PC-9 (cell line): ENCODE data around the gene ACVR2A. TPM values are rescaled to one million over a fixed set of nuclear protein-coding genes. Genes with fewer than 3 reads are reported as not detected.

Experiments used
- BruUV-seq: library from RNA; stranded (reverse); fragments of 400-500 nt; replicated peaks from 2 replicates; lab custom pipeline; 2021; lab: Mats Ljungman, UMichigan
- CTCF ChIA-PET: fragments of 300-600 bp; sonication (Branson Sonifier 250); formaldehyde crosslinking; loops from one replicate; lab custom pipeline; 2022; ENCODE audit warnings: antibody characterized with exemption; lab: Charles Lee
- POLR2A ChIA-PET: fragments of 300-600 bp; sonication (Branson Sonifier 250); formaldehyde crosslinking; loops from one replicate; lab custom pipeline; 2022; ENCODE audit warnings: antibody characterized with exemption; ENCODE audit not compliant: unreplicated experiment; lab: Charles Lee
- DNase-seq, 2 experiments: peaks; one replicate each; pipeline versions ENCODE4 v3.0.0 to v3.0.0-alpha.2; 2015 to 2022; ENCODE audit warnings: mixed read lengths in 1 of 2
- H2AFZ ChIP-seq: fragments of 200-600 bp; sonication (generic); 2 replicates; pipeline ENCODE4 v1.8.1; 2017; ENCODE audit warnings: antibody characterized with exemption
- H3F3A ChIP-seq: fragments of 200-600 bp; sonication (generic); 2 replicates; pipeline ENCODE4 v1.8.1; 2017; ENCODE audit warnings: antibody characterized with exemption, mild to moderate bottlenecking, low read depth; ENCODE audit not compliant: insufficient read depth
- H3K27ac ChIP-seq: fragments of 200-600 bp; sonication (generic); 2 replicates; pipeline ENCODE4 v1.6.1; 2016; ENCODE audit warnings: mixed run types
- H3K27me3 ChIP-seq: fragments of 200-600 bp; sonication (generic); 2 replicates; pipeline ENCODE4 v1.6.1; 2016; ENCODE audit warnings: low read depth, mixed run types; ENCODE audit not compliant: insufficient read depth
- H3K36me3 ChIP-seq: fragments of 200-600 bp; sonication (generic); 2 replicates; pipeline ENCODE4 v1.6.1; 2016; ENCODE audit warnings: low read depth, mixed run types
- H3K4me1 ChIP-seq: fragments of 200-600 bp; sonication (generic); replicated peaks from 2 replicates; pipeline ENCODE4 v1.6.1; 2016; ENCODE audit warnings: mixed run types; ENCODE audit not compliant: insufficient read depth
- H3K4me2 ChIP-seq: fragments of 200-600 bp; sonication (generic); 2 replicates; pipeline ENCODE4 v1.6.1; 2017; ENCODE audit warnings: mixed run types
- H3K4me3 ChIP-seq: fragments of 200-600 bp; sonication (generic); 2 replicates; pipeline ENCODE4 v1.6.1; 2016; ENCODE audit warnings: mixed run types
- H3K79me2 ChIP-seq: fragments of 200-600 bp; sonication (generic); 2 replicates; pipeline ENCODE4 v1.6.1; 2017; ENCODE audit warnings: low read depth, mixed run types
- H3K9me2 ChIP-seq: fragments of 200-600 bp; sonication (generic); 2 replicates; pipeline ENCODE4 v1.8.1; 2017; ENCODE audit warnings: mild to moderate bottlenecking; ENCODE audit not compliant: insufficient read depth
- H3K9me3 ChIP-seq: fragments of 200-600 bp; sonication (generic); 2 replicates; pipeline ENCODE4 v1.8.1; 2016; ENCODE audit warnings: low read depth; ENCODE audit not compliant: insufficient read depth
- H4K20me1 ChIP-seq: fragments of 200-600 bp; sonication (generic); 2 replicates; pipeline ENCODE4 v1.8.1; 2017; ENCODE audit not compliant: insufficient read depth
- CTCF ChIP-seq: fragments of 200-600 bp; sonication (generic); conservative IDR thresholded peaks from 2 replicates; pipeline ENCODE4 v1.6.1; 2017; ENCODE audit warnings: mixed run types, antibody characterized with exemption, mild to moderate bottlenecking, moderate library complexity
- EZH2 ChIP-seq: fragments of 200-600 bp; sonication (generic); IDR thresholded peaks from 2 replicates; pipeline ENCODE4 v1.8.0; 2017; ENCODE audit warnings: antibody characterized with exemption, low read depth
- intact Hi-C: fragments of 100-400 bp; cut with micrococcal nuclease; formaldehyde crosslinking; loops from one replicate; pipeline ENCODE4 v1.10.0; 2022; ENCODE audit not compliant: unreplicated experiment
- total RNA-seq: library from RNA; stranded (reverse); gene quantifications from 2 replicates; pipeline ENCODE4 v1.2.3, GENCODE V29; 2021

ACVR2A gene
- total RNA-seq, 1 experiment from 2014 or later: 10.2 TPM

- intact Hi-C loops: no loop called here
- Histone ChIP-seq H3K36me3 (no peaks in the 10 kb centered on the region), H3K9me3 (no peaks in the 10 kb centered on the region), H3K27me3 (no peaks in the 10 kb centered on the region), H3K4me1 (peaks cover 9% of the 10 kb centered on the region), H4K20me1 (no peaks in the 10 kb centered on the region), H2AFZ (peak overlapping the region; percentile 60; the same call in 1 of the 2 replicates), H3F3A (no peaks in the 10 kb centered on the region), H3K79me2 (no peaks in the 10 kb centered on the region), H3K4me3 (no peak overlapping the region), H3K9me2 (no peaks in the 10 kb centered on the region), H3K27ac (peak overlapping the region; percentile 63), H3K4me2 (0 out of 2 replicates have a peak overlapping the region, but pooled peaks have one; percentile 4)
- POLR2A ChIA-PET: no interaction called here
- CTCF ChIA-PET: no interaction called here
- no TSS peak for BruUV-seq
- DNase-seq: peak in 1 of 2 experiments; percentile 54
- TF ChIP-seq EZH2 (no peak), CTCF (no peak)
These were observed 15.7 kb upstream of the ACVR2A start for GRCh38 chr2:147829106-147829505.

GRCh38 chr2:147836099-147836498, 8.7 kb upstream of the ACVR2A start:
- no peaks in the 10 kb centered on the region for H3K9me2 ChIP-seq
- no TSS peak for BruUV-seq
- H4K20me1 ChIP-seq: no peaks in the 10 kb centered on the region
- intact Hi-C loops: no loop called here
- CTCF ChIA-PET: no interaction called here
- no peak overlapping the region for H3K4me3 ChIP-seq
- POLR2A ChIA-PET: no interaction called here
- H3K36me3 ChIP-seq: no peaks in the 10 kb centered on the region
- H3F3A ChIP-seq: no peaks in the 10 kb centered on the region
- no peak overlapping the region for H3K4me2 ChIP-seq
- no peaks in the 10 kb centered on the region for H3K9me3 ChIP-seq
- H3K4me1 ChIP-seq: no peaks in the 10 kb centered on the region
- no peak for DNase-seq
- no peaks in the 10 kb centered on the region for H3K79me2 ChIP-seq
- no peak for TF ChIP-seq CTCF
- no peak for TF ChIP-seq EZH2
- H3K27ac ChIP-seq: no peak overlapping the region
- H2AFZ ChIP-seq: no peak overlapping the region
- H3K27me3 ChIP-seq: no peaks in the 10 kb centered on the region

GRCh38 chr2:147843391-147843863, 1.4 kb upstream of the ACVR2A start:
- Histone ChIP-seq H3K9me2 (no peaks in the 10 kb centered on the region), H3K79me2 (peaks cover 41% of the 10 kb centered on the region), H3K4me3 (peak overlapping the region; percentile 77), H2AFZ (peak overlapping the region; percentile 91), H3K27me3 (no peaks in the 10 kb centered on the region), H3F3A (0 out of 2 replicates have a peak, but pooled peaks cover 8% of the 10 kb centered on the region), H3K9me3 (no peaks in the 10 kb centered on the region), H3K36me3 (no peaks in the 10 kb centered on the region), H3K27ac (peak overlapping the region; percentile 89), H3K4me2 (peak overlapping the region; percentile 96), H3K4me1 (peaks cover 37% of the 10 kb centered on the region), H4K20me1 (no peaks in the 10 kb centered on the region; the same call in 1 of the 2 replicates)
- POLR2A ChIA-PET: interaction anchor here (0.6 to 0.7 kb wide), 2 partner anchors 269 to 289 kb away, joined by 3 to 7 read pairs; no protein-coding TSS in a partner anchor
- no peak for DNase-seq
- intact Hi-C loops: no loop called here
- no peak for TF ChIP-seq EZH2
- TF ChIP-seq CTCF: no peak
- CTCF ChIA-PET: no interaction called here
- no TSS peak for BruUV-seq
